Neural cell (in vitro differentiated cells): ENCODE measurements around the gene PTPRO. TPM values are rescaled to one million over a fixed set of nuclear protein-coding genes. Genes with fewer than 3 reads are reported as not detected.

Experiments used
- H2AFZ ChIP-seq: fragments of 200-600, 300-800 bp; sonication (generic), shearing (Covaris generic); 2 replicates; pipeline ENCODE4 v1.6.0; 2014; ENCODE audit warnings: low read depth, mild to moderate bottlenecking, antibody characterized with exemption, low read length, moderate library complexity
- H3F3A ChIP-seq: fragments of 200-600 bp; shearing (Covaris generic); 2 replicates; pipeline ENCODE4 v1.6.1; 2016; ENCODE audit warnings: mild to moderate bottlenecking, moderate library complexity, mixed read lengths, antibody characterized with exemption, low read length; ENCODE audit not compliant: insufficient read depth, poor library complexity, severe bottlenecking
- H3K27ac ChIP-seq: fragments of 200-600, 300-800 bp; sonication (generic), shearing (Covaris generic); 2 replicates; pipeline ENCODE4 v1.5.1; 2014; ENCODE audit warnings: mild to moderate bottlenecking, low read length, moderate library complexity
- H3K27me3 ChIP-seq: fragments of 300-800, 200-600 bp; sonication (generic), shearing (Covaris generic); 2 replicates; pipeline ENCODE4 v1.6.0; 2014; ENCODE audit warnings: mild to moderate bottlenecking, low read depth, low read length, moderate library complexity; ENCODE audit not compliant: insufficient read depth
- H3K36me3 ChIP-seq: fragments of 300-800, 200-600 bp; sonication (generic), shearing (Covaris generic); 2 replicates; pipeline ENCODE4 v1.5.1; 2014; ENCODE audit warnings: mild to moderate bottlenecking, antibody characterized with exemption, low read length, moderate library complexity; ENCODE audit not compliant: insufficient read depth
- H3K4me2 ChIP-seq: fragments of 300-800, 200-600 bp; sonication (generic), shearing (Covaris generic); 2 replicates; pipeline ENCODE4 v1.6.0; 2014; ENCODE audit warnings: mild to moderate bottlenecking, low read length
- H3K4me3 ChIP-seq: fragments of 300-800, 200-600 bp; sonication (generic), shearing (Covaris generic); 2 replicates; pipeline ENCODE4 v1.5.1; 2014; ENCODE audit warnings: mild to moderate bottlenecking, low read length, moderate library complexity
- H3K79me2 ChIP-seq: fragments of 200-600 bp; shearing (Covaris generic); replicated peaks from 2 replicates; pipeline ENCODE4 v1.6.0; 2014; ENCODE audit warnings: mild to moderate bottlenecking, low read length, moderate library complexity; ENCODE audit not compliant: insufficient read depth
- H3K9ac ChIP-seq: fragments of 300-800, 200-600 bp; sonication (generic), shearing (Covaris generic); 2 replicates; pipeline ENCODE4 v1.6.1; 2016; ENCODE audit warnings: mild to moderate bottlenecking, low read length, mixed read lengths
- H3K9me2 ChIP-seq: fragments of 200-600 bp; shearing (Covaris generic); 2 replicates; pipeline ENCODE4 v1.6.1; 2016; ENCODE audit warnings: mild to moderate bottlenecking, low read length, mixed read lengths; ENCODE audit not compliant: insufficient read depth
- H3K9me3 ChIP-seq: fragments of 200-600, 300-800 bp; sonication (generic), shearing (Covaris generic); 2 replicates; pipeline ENCODE4 v1.6.1; 2016; ENCODE audit warnings: mild to moderate bottlenecking, mixed run types, low read length, moderate library complexity, mixed read lengths
- H4K20me1 ChIP-seq: fragments of 200-600 bp; shearing (Covaris generic); 2 replicates; pipeline ENCODE4 v1.6.1; 2016; ENCODE audit warnings: mild to moderate bottlenecking, mixed run types; ENCODE audit not compliant: insufficient read depth
- CTCF ChIP-seq: fragments of 450-650 bp; IDR thresholded peaks from 2 replicates; pipeline ENCODE4 v1.5.1; 2014; ENCODE audit warnings: antibody characterized with exemption, mild to moderate bottlenecking, moderate library complexity; ENCODE audit not compliant: poor library complexity, severe bottlenecking
- EP300 ChIP-seq: fragments of 450-650 bp; conservative IDR thresholded peaks from 2 replicates; pipeline ENCODE4 v1.6.1; 2014; ENCODE audit warnings: antibody characterized with exemption, mild to moderate bottlenecking, moderate library complexity; ENCODE audit not compliant: poor library complexity, severe bottlenecking
- EZH2 ChIP-seq: fragments of 200-600, 300-800 bp; shearing (Covaris generic), sonication (generic); IDR thresholded peaks from 2 replicates; pipeline ENCODE4 v1.6.1; 2014; ENCODE audit warnings: antibody characterized with exemption, low read length, borderline replicate concordance, mild to moderate bottlenecking; ENCODE audit not compliant: insufficient read depth, poor library complexity, severe bottlenecking
- MXI1 ChIP-seq: fragments of 450-650 bp; conservative IDR thresholded peaks from 2 replicates; pipeline ENCODE4 v1.6.1; 2014; ENCODE audit warnings: antibody characterized with exemption, mild to moderate bottlenecking; ENCODE audit not compliant: poor library complexity, severe bottlenecking
- POLR2AphosphoS5 ChIP-seq: IDR thresholded peaks from 2 replicates; pipeline ENCODE4 v1.6.1; 2012
- RAD21 ChIP-seq: fragments of 450-650 bp; conservative IDR thresholded peaks from 2 replicates; pipeline ENCODE4 v1.6.1; 2014; ENCODE audit warnings: antibody characterized with exemption, mild to moderate bottlenecking, moderate library complexity
- REST ChIP-seq: IDR thresholded peaks from 2 replicates; pipeline ENCODE4 v1.6.1; 2012; ENCODE audit warnings: borderline replicate concordance
- SMC3 ChIP-seq: fragments of 450-650 bp; conservative IDR thresholded peaks from 2 replicates; pipeline ENCODE4 v1.6.1; 2014; ENCODE audit warnings: antibody characterized with exemption, mild to moderate bottlenecking, moderate library complexity; ENCODE audit not compliant: poor library complexity
- TAF1 ChIP-seq: IDR thresholded peaks from 2 replicates; pipeline ENCODE4 v1.6.1; 2012; ENCODE audit warnings: low read depth
- polyA plus RNA-seq: library from polyadenylated mRNA; depleted of rRNA; stranded (reverse); fragments of >200 nt; gene quantifications from 2 replicates; pipeline ENCODE4 v1.2.3, GENCODE V29; 2014

Gene PTPRO
- polyA plus RNA-seq, 1 donor from 2014 or later = 124 TPM

GRCh38 chr12:15334225-15334624 lies 11.9 kb downstream of the PTPRO start:
- Histone ChIP-seq H4K20me1 (no peaks in the 10 kb centered on the region), H3F3A (no peaks in the 10 kb centered on the region), H2AFZ (no peak overlapping the region), H3K4me3 (no peak overlapping the region), H3K36me3 (no peaks in the 10 kb centered on the region), H3K9ac (no peak overlapping the region), H3K27ac (no peak overlapping the region), H3K4me2 (no peak overlapping the region), H3K9me3 (no peaks in the 10 kb centered on the region), H3K9me2 (no peaks in the 10 kb centered on the region), H3K79me2 (peaks cover 13% of the 10 kb centered on the region), H3K27me3 (no peaks in the 10 kb centered on the region)
- TF ChIP-seq CTCF (no peak), EP300 (no peak), SMC3 (no peak), REST (no peak), TAF1 (no peak), RAD21 (no peak), EZH2 (no peak), MXI1 (no peak), POLR2AphosphoS5 (no peak)

GRCh38 chr12:15335959-15336358 lies 13.7 kb downstream of the PTPRO start:
- no peaks in the 10 kb centered on the region for H4K20me1 ChIP-seq
- H3F3A ChIP-seq = no peaks in the 10 kb centered on the region
- TF ChIP-seq RAD21 = no peak
- peak; percentile 33 for TF ChIP-seq REST
- H3K4me2 ChIP-seq = no peak overlapping the region
- no peaks in the 10 kb centered on the region for H3K9me3 ChIP-seq
- no peak overlapping the region for H3K9ac ChIP-seq
- H3K79me2 ChIP-seq = peaks cover 6% of the 10 kb centered on the region
- H2AFZ ChIP-seq = no peak overlapping the region
- H3K4me3 ChIP-seq = no peak overlapping the region
- no peaks in the 10 kb centered on the region for H3K27me3 ChIP-seq
- H3K27ac ChIP-seq = no peak overlapping the region
- H3K9me2 ChIP-seq = no peaks in the 10 kb centered on the region
- H3K36me3 ChIP-seq = no peaks in the 10 kb centered on the region
